HUES6 (cell line): Measurements from ENCODE around the gene SCAF1.

Source experiments
- H3K27ac ChIP-seq: 2 replicates; pipeline ENCODE4 v1.7.0; 2013; ENCODE audit warnings: low read depth, mild to moderate bottlenecking, low read length, inconsistent platforms
- H3K27me3 ChIP-seq: 2 replicates; pipeline ENCODE4 v1.6.1; 2013; ENCODE audit warnings: low read length; ENCODE audit not compliant: control insufficient read depth, insufficient read depth
- H3K36me3 ChIP-seq: 2 replicates; pipeline ENCODE4 v1.6.1; 2013; ENCODE audit warnings: low read length; ENCODE audit not compliant: control insufficient read depth, insufficient read depth
- H3K4me1 ChIP-seq: 2 replicates; pipeline ENCODE4 v1.6.1; 2013; ENCODE audit warnings: low read length; ENCODE audit not compliant: control insufficient read depth, insufficient read depth
- H3K4me3 ChIP-seq: 2 replicates; pipeline ENCODE4 v1.5.1; 2013; ENCODE audit warnings: low read depth, low read length
- H3K9ac ChIP-seq: one replicate; pipeline ENCODE4 v1.6.1; 2013; ENCODE audit warnings: mild to moderate bottlenecking, low read length
- H3K9me3 ChIP-seq: 2 replicates; pipeline ENCODE4 v1.6.1; 2013; ENCODE audit warnings: low read depth, low read length; ENCODE audit not compliant: control insufficient read depth, insufficient read depth

Gene SCAF1

GRCh38 chr19:49599378-49600295 is 42.4 kb upstream of the SCAF1 start:
- no peak overlapping the region for H3K27ac ChIP-seq
- H3K9ac ChIP-seq = no peak overlapping the region
- H3K9me3 ChIP-seq = no peaks in the 10 kb centered on the region
- no peaks in the 10 kb centered on the region for H3K27me3 ChIP-seq
- H3K36me3 ChIP-seq = peaks cover 88% of the 10 kb centered on the region
- no peak overlapping the region for H3K4me3 ChIP-seq
- H3K4me1 ChIP-seq = no peaks in the 10 kb centered on the region

- no peak overlapping the region for H3K4me3 ChIP-seq
- H3K9me3 ChIP-seq = no peaks in the 10 kb centered on the region
- H3K27me3 ChIP-seq = no peaks in the 10 kb centered on the region
- peaks cover 86% of the 10 kb centered on the region for H3K36me3 ChIP-seq
- no peak overlapping the region for H3K27ac ChIP-seq
- H3K9ac ChIP-seq = no peak overlapping the region
- H3K4me1 ChIP-seq = no peaks in the 10 kb centered on the region
These were observed 40.4 kb upstream of the SCAF1 start for GRCh38 chr19:49601482-49602038.

GRCh38 chr19:49602806-49603205 is 39.2 kb upstream of the SCAF1 start:
- H3K4me1 ChIP-seq = no peaks in the 10 kb centered on the region
- H3K9ac ChIP-seq = no peak overlapping the region
- H3K4me3 ChIP-seq = no peak overlapping the region
- no peaks in the 10 kb centered on the region for H3K9me3 ChIP-seq
- no peak overlapping the region for H3K27ac ChIP-seq
- no peaks in the 10 kb centered on the region for H3K27me3 ChIP-seq
- H3K36me3 ChIP-seq = peaks cover 86% of the 10 kb centered on the region

GRCh38 chr19:49605605-49606004 is 36.4 kb upstream of the SCAF1 start:
- Histone ChIP-seq H3K27ac (no peak overlapping the region), H3K4me3 (no peak overlapping the region)

GRCh38 chr19:49609499-49610092 is 32.4 kb upstream of the SCAF1 start:
- H3K4me3 ChIP-seq = no peak overlapping the region
- H3K27me3 ChIP-seq = no peaks in the 10 kb centered on the region
- H3K4me1 ChIP-seq = no peaks in the 10 kb centered on the region
- H3K9ac ChIP-seq = no peak overlapping the region
- H3K36me3 ChIP-seq = peaks cover 78% of the 10 kb centered on the region
- no peaks in the 10 kb centered on the region for H3K9me3 ChIP-seq
- H3K27ac ChIP-seq = no peak overlapping the region

More at GRCh38 chr19:49605605-49606004, 36.4 kb upstream of the SCAF1 start:
- no peaks in the 10 kb centered on the region for H3K27me3 ChIP-seq
- peaks cover 85% of the 10 kb centered on the region for H3K36me3 ChIP-seq
- H3K4me1 ChIP-seq = no peaks in the 10 kb centered on the region
- no peak overlapping the region for H3K9ac ChIP-seq
- no peaks in the 10 kb centered on the region for H3K9me3 ChIP-seq

- H3K4me1 ChIP-seq = no peaks in the 10 kb centered on the region
- H3K36me3 ChIP-seq = peaks cover 86% of the 10 kb centered on the region
- H3K9me3 ChIP-seq = no peaks in the 10 kb centered on the region
- H3K9ac ChIP-seq = no peak overlapping the region
- H3K27ac ChIP-seq = no peak overlapping the region
- H3K27me3 ChIP-seq = no peaks in the 10 kb centered on the region
- H3K4me3 ChIP-seq = no peak overlapping the region
These were observed 28.6 kb upstream of the SCAF1 start for GRCh38 chr19:49613374-49613773.

- no peak overlapping the region for H3K9ac ChIP-seq
- peaks cover 85% of the 10 kb centered on the region for H3K36me3 ChIP-seq
These were observed 27.7 kb upstream of the SCAF1 start for GRCh38 chr19:49614096-49614833.

GRCh38 chr19:49615861-49616260 is 26.1 kb upstream of the SCAF1 start:
- Histone ChIP-seq H3K9me3 (no peaks in the 10 kb centered on the region), H3K27me3 (no peaks in the 10 kb centered on the region), H3K4me3 (no peak overlapping the region), H3K27ac (no peak overlapping the region), H3K4me1 (no peaks in the 10 kb centered on the region), H3K9ac (no peak overlapping the region), H3K36me3 (peaks cover 82% of the 10 kb centered on the region)

More at GRCh38 chr19:49614096-49614833, 27.7 kb upstream of the SCAF1 start:
- H3K4me1 ChIP-seq = no peaks in the 10 kb centered on the region
- no peak overlapping the region for H3K27ac ChIP-seq
- no peak overlapping the region for H3K4me3 ChIP-seq
- no peaks in the 10 kb centered on the region for H3K9me3 ChIP-seq
- H3K27me3 ChIP-seq = no peaks in the 10 kb centered on the region

- Histone ChIP-seq H3K4me3 (no peak overlapping the region), H3K4me1 (no peaks in the 10 kb centered on the region), H3K36me3 (peaks cover 81% of the 10 kb centered on the region), H3K27ac (no peak overlapping the region), H3K9me3 (no peaks in the 10 kb centered on the region), H3K9ac (no peak overlapping the region), H3K27me3 (no peaks in the 10 kb centered on the region)
These were observed 25.5 kb upstream of the SCAF1 start for GRCh38 chr19:49616532-49616931.

- Histone ChIP-seq H3K27ac (no peak overlapping the region), H3K4me3 (no peak overlapping the region), H3K9ac (no peak overlapping the region), H3K4me1 (no peaks in the 10 kb centered on the region), H3K27me3 (no peaks in the 10 kb centered on the region), H3K9me3 (no peaks in the 10 kb centered on the region), H3K36me3 (peaks cover 85% of the 10 kb centered on the region)
These were observed 25.1 kb upstream of the SCAF1 start for GRCh38 chr19:49616945-49617344.
